Measurements from ENCODE around the gene RAB29. TPM values are rescaled to one million over a fixed set of nuclear protein-coding genes. Genes with fewer than 3 reads are reported as not detected.

Gene RAB29
- total RNA-seq, 1 experiment from 2014 or later = 20.9 TPM

DNA sequence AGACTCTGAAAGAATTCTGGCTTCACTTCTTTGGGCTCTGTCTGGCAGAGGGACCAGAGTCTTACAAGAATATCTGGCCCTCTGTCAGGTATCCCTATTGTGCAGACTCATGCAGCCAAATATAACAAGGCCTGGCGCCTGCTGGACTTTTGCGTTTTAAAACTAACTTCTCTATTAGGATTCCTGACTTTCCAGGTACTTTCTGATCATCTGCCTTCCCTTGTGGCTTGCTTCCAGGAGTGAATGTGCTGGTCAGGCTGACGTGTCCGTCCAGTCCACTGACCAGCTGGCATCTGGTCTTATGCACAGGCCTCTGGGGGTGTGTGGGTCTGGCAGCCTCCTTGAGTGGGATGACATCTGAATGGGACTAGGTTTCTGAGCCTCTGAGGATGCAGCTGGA is 8.6 kb upstream of the RAB29 start:
- DNase-seq = no peak
- no peak overlapping the region for H3K4me3 ChIP-seq
- no peaks in the 10 kb centered on the region for H3K27me3 ChIP-seq
- no peaks in the 10 kb centered on the region for H3K9me3 ChIP-seq (replicated peaks)
- no peak overlapping the region for H3K27ac ChIP-seq
- no peaks in the 10 kb centered on the region for H3K4me1 ChIP-seq
- H3K36me3 ChIP-seq = no peaks in the 10 kb centered on the region

DNA sequence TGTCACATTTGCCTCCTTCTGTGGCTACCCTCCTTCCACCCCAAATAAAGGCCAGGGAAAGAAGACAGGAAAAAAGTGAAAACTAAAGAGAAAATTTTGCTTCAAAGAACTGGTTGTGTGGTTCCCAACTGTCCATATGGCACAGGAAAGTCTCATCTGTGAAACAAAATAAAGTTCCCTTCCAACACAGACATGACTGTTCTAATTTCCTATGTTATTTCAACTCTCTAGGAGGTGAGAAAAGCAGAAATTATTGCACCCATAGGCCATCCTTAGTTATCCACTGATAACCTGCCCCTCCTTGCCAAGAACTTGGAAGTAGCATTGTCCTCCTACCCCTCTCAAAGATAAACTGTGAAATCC is 8.1 kb upstream of the RAB29 start:
- Histone ChIP-seq H3K9me3 (replicated peaks) (no peaks in the 10 kb centered on the region), H3K36me3 (no peaks in the 10 kb centered on the region), H3K4me3 (no peak overlapping the region), H3K27ac (no peak overlapping the region), H3K27me3 (no peaks in the 10 kb centered on the region), H3K4me1 (no peaks in the 10 kb centered on the region)
- DNase-seq = no peak

DNA sequence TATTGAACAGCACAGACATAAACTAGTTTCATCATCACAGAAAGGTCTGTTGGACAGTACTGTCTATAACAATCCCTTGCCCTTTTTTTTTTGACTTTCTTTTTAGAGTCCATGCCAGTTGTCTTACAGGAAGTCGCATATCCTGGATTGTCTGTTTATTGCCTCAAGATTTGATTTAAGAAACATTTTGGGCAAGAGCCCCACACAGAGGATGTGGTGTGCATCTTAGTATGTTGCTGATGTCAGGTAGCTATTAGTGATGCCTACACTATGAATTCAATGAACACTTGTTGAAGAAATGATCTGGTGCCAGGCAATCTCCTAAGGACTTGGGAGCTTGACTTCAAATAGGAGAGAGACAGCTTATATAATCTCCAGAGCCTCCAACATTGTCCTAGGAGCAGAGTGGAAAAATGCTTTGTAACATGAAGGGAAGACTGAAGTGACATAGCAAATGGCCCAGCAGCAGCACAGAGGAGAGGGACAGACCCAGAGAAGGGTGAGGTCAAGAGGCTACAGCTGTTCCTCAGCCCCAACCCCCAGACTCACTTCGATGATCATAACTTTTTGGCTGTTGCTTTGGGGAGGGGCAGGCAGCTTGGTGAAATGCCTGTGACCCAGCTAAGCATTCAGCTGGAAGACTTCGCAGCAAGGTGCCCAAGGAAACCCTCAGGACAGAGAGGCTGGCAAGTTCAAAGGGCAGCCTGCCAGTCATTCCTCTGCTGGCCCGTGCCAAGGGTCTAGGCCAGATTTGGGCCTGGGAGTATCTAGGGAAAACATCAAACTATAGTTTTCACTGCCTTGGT is 7.5 kb upstream of the RAB29 start:
- H3K27ac ChIP-seq = no peak overlapping the region
- H3K4me3 ChIP-seq = no peak overlapping the region
- no peaks in the 10 kb centered on the region for H3K4me1 ChIP-seq
- no peaks in the 10 kb centered on the region for H3K36me3 ChIP-seq
- H3K9me3 ChIP-seq (replicated peaks) = no peaks in the 10 kb centered on the region; the same call in 1 of the 2 replicates
- H3K27me3 ChIP-seq = no peaks in the 10 kb centered on the region
- DNase-seq = no peak

DNA sequence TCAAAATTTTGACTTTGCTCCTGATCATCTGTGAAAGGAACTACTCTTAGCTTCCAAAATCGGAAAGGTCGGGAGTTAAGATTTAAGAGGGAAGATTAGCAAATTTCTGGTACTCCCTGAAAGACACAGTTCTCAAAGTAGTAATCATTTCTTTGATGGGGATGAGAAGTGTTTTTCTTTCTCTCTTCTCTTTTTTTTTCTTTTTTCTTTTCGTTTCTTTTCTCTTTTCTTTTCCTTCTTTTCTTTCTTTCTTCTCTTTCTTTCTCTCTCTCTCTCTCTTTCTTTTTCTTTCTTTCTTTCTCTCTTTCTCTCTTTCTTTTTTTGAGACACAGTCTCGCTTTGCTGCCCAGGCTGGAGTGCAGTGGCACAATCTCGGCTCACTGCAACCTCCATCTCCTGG is 5.1 kb upstream of the RAB29 start:
- Histone ChIP-seq H3K4me1 (peaks cover 3% of the 10 kb centered on the region; the same call in 1 of the 2 replicates), H3K27ac (no peak overlapping the region), H3K27me3 (no peaks in the 10 kb centered on the region), H3K36me3 (no peaks in the 10 kb centered on the region), H3K9me3 (replicated peaks) (peaks cover 5% of the 10 kb centered on the region), H3K4me3 (no peak overlapping the region)
- no peak for DNase-seq

DNA sequence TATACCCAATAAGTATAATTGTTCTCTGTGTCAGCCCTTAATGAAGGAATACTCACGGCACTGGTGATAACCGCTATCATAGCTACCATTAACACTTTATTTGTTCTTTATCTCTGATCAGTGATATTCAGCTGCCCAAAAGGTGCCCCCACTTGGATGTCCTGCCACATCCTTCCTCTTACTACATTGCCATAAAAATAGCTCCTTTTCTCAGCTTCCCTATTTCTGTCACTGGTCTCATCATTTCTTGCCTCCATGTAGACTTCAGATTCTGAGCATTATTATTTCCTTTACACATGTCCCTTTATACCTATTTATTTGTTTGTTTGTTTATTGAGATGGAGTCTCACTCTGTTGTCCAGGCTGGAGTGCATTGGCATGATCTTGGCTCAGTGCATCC is 2.7 kb upstream of the RAB29 start:
- H3K9me3 ChIP-seq (replicated peaks) = peaks cover 5% of the 10 kb centered on the region
- no peak overlapping the region for H3K4me3 ChIP-seq
- DNase-seq = no peak
- peaks cover 3% of the 10 kb centered on the region for H3K4me1 ChIP-seq
- no peaks in the 10 kb centered on the region for H3K36me3 ChIP-seq
- no peaks in the 10 kb centered on the region for H3K27me3 ChIP-seq
- H3K27ac ChIP-seq = no peak overlapping the region

DNA sequence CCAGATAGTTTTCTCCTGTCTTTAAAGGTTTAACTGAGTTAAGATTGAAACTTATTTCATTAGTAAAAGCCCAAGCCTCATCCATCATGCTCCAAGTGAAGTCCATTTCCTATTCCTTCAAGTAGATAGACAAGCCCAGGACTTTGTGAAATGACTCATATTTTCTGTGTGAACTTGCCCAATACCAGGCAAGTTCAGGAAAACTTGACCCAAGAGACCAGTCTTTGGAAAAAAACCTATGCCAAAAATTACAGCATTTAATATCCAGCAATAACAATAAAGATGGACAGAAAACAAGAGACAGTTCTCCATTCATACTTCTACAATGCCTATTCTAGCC is 405 bp upstream of the RAB29 start:
- Histone ChIP-seq H3K4me3 (peak overlapping the region; percentile 79), H3K27me3 (no peaks in the 10 kb centered on the region), H3K27ac (no peak overlapping the region), H3K9me3 (replicated peaks) (peaks cover 5% of the 10 kb centered on the region), H3K4me1 (peaks cover 3% of the 10 kb centered on the region), H3K36me3 (no peaks in the 10 kb centered on the region)
- DNase-seq = no peak

DNA sequence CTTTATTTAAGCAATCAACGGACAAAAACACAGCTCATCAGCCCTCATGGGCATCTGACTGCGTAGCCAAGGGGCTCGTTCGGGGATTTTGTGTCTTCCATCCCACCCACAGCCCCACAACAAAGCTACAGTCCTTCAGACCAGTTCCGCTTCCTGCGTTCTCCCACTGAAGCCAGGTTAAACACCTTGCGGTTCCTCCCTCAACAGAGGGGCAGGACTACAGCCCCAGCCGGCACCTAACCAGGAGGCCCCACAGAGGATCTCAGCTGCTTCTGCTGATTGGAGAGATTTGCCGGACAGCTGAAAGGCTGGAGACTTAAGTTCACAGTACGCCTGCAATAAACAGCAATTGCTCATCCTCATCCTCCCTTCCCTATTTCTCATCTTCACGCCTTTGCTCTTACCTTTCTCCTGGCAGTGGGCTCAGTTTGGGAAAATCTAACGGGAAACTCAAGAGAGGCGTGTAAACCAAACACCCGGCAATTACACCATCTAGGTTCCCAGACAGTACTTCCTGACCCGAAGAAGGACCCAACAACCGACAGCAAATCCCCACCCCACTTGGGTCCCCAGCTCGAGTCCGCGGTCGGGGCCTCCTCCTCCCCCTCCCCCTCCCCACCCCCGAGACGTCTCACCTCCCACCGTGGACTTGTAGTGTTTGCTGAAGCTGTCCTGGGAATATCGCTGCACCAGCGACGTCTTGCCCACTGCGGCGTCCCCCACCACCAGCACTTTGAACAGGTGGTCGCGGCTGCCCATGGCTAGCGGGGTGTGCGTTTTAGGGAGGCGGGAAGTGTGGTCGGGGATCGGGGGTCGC is 876 bp downstream of the RAB29 start:
- peak; percentile 38 to 51 for DNase-seq
- Histone ChIP-seq H3K4me1 (peaks cover 6% of the 10 kb centered on the region), H3K4me3 (peak overlapping the region; percentile 79), H3K36me3 (no peaks in the 10 kb centered on the region), H3K27ac (peak overlapping the region; percentile 34), H3K27me3 (no peaks in the 10 kb centered on the region), H3K9me3 (replicated peaks) (peaks cover 5% of the 10 kb centered on the region)

DNA sequence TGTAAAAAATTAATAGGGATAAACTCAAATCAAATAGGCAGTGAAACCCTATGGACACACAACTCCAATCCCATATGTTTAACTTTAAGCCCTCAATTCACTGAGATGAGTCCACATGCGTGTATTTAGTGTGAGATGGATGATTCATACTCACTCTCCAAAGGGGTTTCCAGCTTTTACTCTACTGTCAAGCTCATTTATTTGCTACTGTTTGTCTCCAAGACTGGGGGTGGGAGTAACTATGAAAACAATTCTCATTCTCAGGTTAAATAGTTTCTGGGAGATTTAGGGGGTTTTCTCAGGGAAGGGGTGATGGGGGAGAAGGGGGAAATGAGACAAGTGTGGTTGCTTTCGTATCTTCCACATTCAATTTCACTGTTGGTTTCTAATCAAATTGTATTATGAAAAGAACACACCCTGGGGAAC is 2.7 kb downstream of the RAB29 start:
- H3K36me3 ChIP-seq = no peaks in the 10 kb centered on the region
- no peak overlapping the region for H3K27ac ChIP-seq
- peaks cover 6% of the 10 kb centered on the region for H3K4me1 ChIP-seq
- H3K4me3 ChIP-seq = no peak overlapping the region
- peaks cover 5% of the 10 kb centered on the region for H3K9me3 ChIP-seq (replicated peaks)
- DNase-seq = no peak
- H3K27me3 ChIP-seq = no peaks in the 10 kb centered on the region

DNA sequence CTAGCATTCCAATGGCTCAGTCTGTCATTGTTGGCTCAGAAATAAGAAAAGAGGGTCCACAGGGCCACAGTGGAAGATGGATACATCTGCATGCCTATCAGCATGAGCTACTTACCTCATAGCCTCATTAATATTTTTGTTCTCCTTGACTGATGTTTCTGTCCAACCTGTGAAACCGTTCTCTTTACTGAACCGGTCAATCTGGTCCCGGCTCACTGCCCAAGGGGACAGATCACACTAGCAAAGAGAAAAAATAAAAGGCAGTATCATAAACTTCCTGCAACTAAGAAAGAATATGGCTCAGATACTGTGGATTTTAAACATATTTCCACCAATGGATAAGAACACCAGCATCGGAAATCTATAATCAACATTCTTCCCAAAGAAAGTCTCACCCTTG is 4.7 kb downstream of the RAB29 start:
- Histone ChIP-seq H3K4me3 (no peak overlapping the region), H3K36me3 (no peaks in the 10 kb centered on the region), H3K4me1 (peaks cover 5% of the 10 kb centered on the region), H3K9me3 (replicated peaks) (no peaks in the 10 kb centered on the region), H3K27me3 (no peaks in the 10 kb centered on the region), H3K27ac (no peak overlapping the region)
- DNase-seq = no peak

DNA sequence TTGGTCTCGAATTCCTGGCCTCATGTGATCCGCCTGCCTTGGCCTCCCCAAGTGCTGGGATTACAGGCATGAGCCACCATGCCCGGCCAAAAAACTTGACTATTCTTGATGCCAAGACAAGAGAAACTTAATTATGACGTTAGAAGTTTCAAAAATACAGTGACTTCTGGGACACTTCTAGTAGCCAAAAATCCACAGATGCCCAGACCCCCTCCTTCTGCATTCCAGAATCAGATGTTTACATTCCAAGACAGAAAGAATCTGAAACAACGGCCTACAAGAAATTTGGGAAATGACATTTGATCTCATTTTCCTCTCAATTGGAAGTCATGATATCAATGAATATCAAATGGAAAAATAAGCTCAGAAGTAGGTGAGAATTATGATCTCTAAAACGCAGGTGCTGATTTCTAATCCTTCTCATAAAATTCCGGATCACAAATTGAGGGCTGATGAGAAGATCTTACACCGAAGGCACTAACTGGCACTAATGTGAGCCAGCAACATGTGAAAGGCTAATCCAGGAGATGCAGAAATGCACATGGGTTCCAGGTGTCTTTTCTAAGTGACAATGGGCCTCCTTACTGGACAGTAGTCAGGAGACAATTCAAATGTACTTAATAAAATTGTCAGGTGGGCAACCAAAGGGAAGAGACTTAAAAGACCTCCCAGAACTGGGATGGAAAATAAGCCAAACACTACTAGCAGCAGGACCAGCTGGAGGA is 5.5 kb downstream of the RAB29 start:
- Histone ChIP-seq H3K4me1 (peaks cover 3% of the 10 kb centered on the region; the same call in 1 of the 2 replicates), H3K27ac (no peak overlapping the region), H3K36me3 (no peaks in the 10 kb centered on the region), H3K9me3 (replicated peaks) (no peaks in the 10 kb centered on the region), H3K4me3 (no peak overlapping the region), H3K27me3 (no peaks in the 10 kb centered on the region)
- no peak for DNase-seq

DNA sequence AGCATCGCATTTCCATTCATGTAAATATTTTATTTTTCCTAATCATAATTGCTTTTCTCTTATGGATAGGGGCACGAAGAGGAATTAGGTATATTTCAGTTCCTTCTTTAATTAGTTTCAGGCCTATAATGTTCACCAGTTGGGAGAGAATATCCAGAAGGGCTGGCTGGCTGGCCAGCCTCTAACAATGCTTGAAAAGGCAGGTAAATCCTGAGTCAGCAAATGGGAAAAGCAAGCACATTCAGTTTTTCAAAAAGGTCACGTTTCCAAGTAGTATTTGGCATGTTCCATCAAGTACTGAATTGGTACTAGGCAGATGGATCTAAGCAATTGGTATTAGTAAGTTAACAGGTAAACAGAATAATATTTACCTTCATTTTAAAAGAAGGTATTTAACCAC is 8.0 kb downstream of the RAB29 start:
- Histone ChIP-seq H3K9me3 (replicated peaks) (no peaks in the 10 kb centered on the region), H3K36me3 (no peaks in the 10 kb centered on the region), H3K27me3 (no peaks in the 10 kb centered on the region), H3K4me1 (peaks cover 3% of the 10 kb centered on the region; the same call in 1 of the 2 replicates), H3K4me3 (no peak overlapping the region), H3K27ac (no peak overlapping the region)
- no peak for DNase-seq

DNA sequence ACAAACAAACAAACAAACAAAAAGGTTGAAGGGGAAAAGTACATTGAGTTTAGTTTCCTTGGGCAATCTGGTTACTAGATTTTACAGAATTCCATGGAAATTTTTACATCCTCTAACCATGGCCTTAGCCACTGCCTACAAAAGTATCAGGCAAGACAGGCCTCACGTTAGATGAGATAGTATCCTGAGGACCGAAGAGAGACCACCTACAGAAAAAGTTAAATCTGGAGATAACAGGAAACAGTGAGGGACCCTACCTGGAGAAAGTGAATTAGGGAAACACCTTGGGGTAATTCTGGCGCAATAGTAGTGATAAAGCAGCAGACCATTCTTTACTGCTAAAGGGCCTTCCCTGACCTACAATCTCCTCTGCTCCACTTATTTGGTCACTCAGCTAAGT is 8.7 kb downstream of the RAB29 start:
- Histone ChIP-seq H3K4me1 (peaks cover 3% of the 10 kb centered on the region; the same call in 1 of the 2 replicates), H3K27ac (no peak overlapping the region), H3K9me3 (replicated peaks) (no peaks in the 10 kb centered on the region), H3K36me3 (no peaks in the 10 kb centered on the region), H3K27me3 (no peaks in the 10 kb centered on the region), H3K4me3 (no peak overlapping the region)
- no peak for DNase-seq

DNA sequence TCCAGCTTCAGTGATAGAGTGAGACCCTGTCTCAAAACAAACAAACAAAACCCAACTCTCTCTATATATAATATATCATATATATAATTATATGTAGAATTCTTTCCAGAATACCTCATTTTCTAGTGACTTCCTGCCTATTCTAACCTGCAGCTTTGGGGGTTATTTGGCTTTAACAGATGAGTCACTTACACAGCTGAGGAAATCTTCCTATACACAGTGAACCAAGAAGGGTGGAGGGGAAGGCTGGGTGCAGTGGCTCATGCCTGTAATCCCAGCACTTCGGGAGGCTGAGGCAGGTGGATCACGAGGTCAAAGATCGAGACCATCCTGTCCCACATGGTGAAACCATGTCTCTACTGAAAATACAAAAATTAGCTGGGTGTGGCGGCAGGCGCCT is 9.2 kb downstream of the RAB29 start:
- no peak for DNase-seq
- no peaks in the 10 kb centered on the region for H3K27me3 ChIP-seq
- no peaks in the 10 kb centered on the region for H3K36me3 ChIP-seq
- no peaks in the 10 kb centered on the region for H3K9me3 ChIP-seq (replicated peaks)
- no peak overlapping the region for H3K27ac ChIP-seq
- peaks cover 3% of the 10 kb centered on the region; the same call in 1 of the 2 replicates for H3K4me1 ChIP-seq
- no peak overlapping the region for H3K4me3 ChIP-seq

DNA sequence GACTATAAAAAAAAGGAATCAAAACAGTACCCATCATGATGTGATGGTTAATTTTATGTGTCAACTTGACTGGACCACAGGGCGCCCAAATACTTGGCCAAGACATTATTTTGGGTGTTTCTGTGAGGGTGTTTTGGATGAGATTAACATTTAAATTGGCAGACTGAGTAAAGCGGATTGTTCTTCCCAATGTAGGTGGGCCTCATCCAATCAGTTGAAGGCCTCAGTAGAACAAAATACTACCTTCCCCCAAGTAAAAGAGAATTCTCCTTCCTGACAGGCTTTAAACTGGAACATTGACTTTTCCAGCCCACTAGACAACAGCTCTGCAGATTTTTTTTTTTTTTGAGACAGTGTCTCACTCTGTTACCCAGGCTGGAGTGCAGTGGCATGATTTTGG is 10.7 kb downstream of the RAB29 start:
- no peaks in the 10 kb centered on the region for H3K9me3 ChIP-seq (replicated peaks)
- H3K36me3 ChIP-seq = no peaks in the 10 kb centered on the region
- H3K4me1 ChIP-seq = peaks cover 2% of the 10 kb centered on the region; the same call in 1 of the 2 replicates
- H3K4me3 ChIP-seq = no peak overlapping the region
- no peak for DNase-seq
- no peaks in the 10 kb centered on the region for H3K27me3 ChIP-seq
- no peak overlapping the region for H3K27ac ChIP-seq

DNA sequence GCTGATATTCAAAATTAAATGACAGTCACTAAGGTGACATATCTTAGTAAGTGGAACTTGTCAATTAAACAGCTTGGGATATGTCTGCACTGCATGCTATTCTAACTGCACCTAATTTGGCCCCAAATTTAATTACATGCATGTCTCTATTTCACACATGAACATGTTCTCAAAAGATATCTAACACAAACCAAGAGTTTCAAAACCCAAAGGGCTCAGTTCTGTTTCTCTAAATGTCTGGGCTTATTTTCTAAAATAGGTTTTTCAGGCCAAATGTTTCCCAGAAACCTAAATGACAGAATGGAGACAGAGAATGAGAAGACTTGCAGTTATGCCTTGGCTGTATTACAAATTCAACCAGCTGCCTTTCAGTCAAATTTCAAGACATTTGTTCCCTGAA is 11.3 kb downstream of the RAB29 start:
- Histone ChIP-seq H3K9me3 (replicated peaks) (no peaks in the 10 kb centered on the region), H3K27ac (no peak overlapping the region), H3K4me3 (no peak overlapping the region), H3K36me3 (no peaks in the 10 kb centered on the region), H3K27me3 (no peaks in the 10 kb centered on the region), H3K4me1 (no peaks in the 10 kb centered on the region)
- DNase-seq = no peak
